WTC11 (cell line): ENCODE results near the gene SNX30. TPM values are rescaled to one million over a fixed set of nuclear protein-coding genes. Genes with fewer than 3 reads are reported as not detected.

Experiments
- ATAC-seq: fragments of 200-7000 bp; cut with Tn5 transposase; 2 replicates; pipeline ENCODE4 v1.10.0; 2021; ENCODE audit warnings: mild to moderate bottlenecking, moderate library complexity
- CTCF ChIA-PET: fragments of 300-600 bp; sonication (Branson Sonifier 250); formaldehyde crosslinking; loops from one replicate; lab custom pipeline; 2021; ENCODE audit warnings: antibody characterized with exemption; lab: Charles Lee
- POLR2A ChIA-PET: fragments of 350-600 bp; sonication (Branson Sonifier 250); formaldehyde crosslinking; loops from one replicate; lab custom pipeline; 2021; ENCODE audit warnings: antibody characterized with exemption; lab: Charles Lee
- DNase-seq: peaks from one replicate; pipeline ENCODE4 v3.0.0; 2021; ENCODE audit warnings: low spot score
- H3K27ac Mint-ChIP-seq: 2 replicates; pipeline ENCODE4 v1.8.0; 2021; ENCODE audit warnings: mixed read lengths
- H3K27me3 Mint-ChIP-seq: 2 replicates; pipeline ENCODE4 v1.8.0; 2021; ENCODE audit warnings: low read depth, mild to moderate bottlenecking, moderate library complexity, mixed read lengths
- H3K36me3 Mint-ChIP-seq: 2 replicates; pipeline ENCODE4 v1.8.0; 2021; ENCODE audit warnings: mixed read lengths
- H3K4me1 Mint-ChIP-seq: 2 replicates; pipeline ENCODE4 v1.8.0; 2022; ENCODE audit warnings: mixed read lengths
- H3K4me3 Mint-ChIP-seq: 2 replicates; pipeline ENCODE4 v1.8.0; 2021; ENCODE audit warnings: mild to moderate bottlenecking, moderate library complexity, mixed read lengths
- H3K9me3 Mint-ChIP-seq: 2 replicates; pipeline ENCODE4 v1.8.0; 2021; ENCODE audit warnings: mixed read lengths
- ATF2 ChIP-seq: sonication (generic); formaldehyde crosslinking; IDR thresholded peaks from 2 replicates; pipeline ENCODE4 v1.8.1; 2022; ENCODE audit warnings: low read depth, missing genetic modification reagents, borderline replicate concordance
- EMX1 ChIP-seq: fragments of 250-450 bp; sonication (Bioruptor Pico); IDR thresholded peaks from 2 replicates; pipeline ENCODE4 v1.8.0; 2021; ENCODE audit warnings: mild to moderate bottlenecking
- FOXJ3 ChIP-seq: sonication (generic); formaldehyde crosslinking; IDR thresholded peaks from 2 replicates; pipeline ENCODE4 v1.9.0; 2021; ENCODE audit warnings: missing genetic modification reagents, mild to moderate bottlenecking, borderline replicate concordance
- IRF1 ChIP-seq: sonication (generic); formaldehyde crosslinking; IDR thresholded peaks from 2 replicates; pipeline ENCODE4 v1.8.0; 2023; ENCODE audit warnings: missing genetic modification reagents
- NFE2L1 ChIP-seq: sonication (generic); formaldehyde crosslinking; IDR thresholded peaks from 2 replicates; pipeline ENCODE4 v1.8.1; 2023; ENCODE audit warnings: missing genetic modification reagents
- NR3C1 ChIP-seq: sonication (generic); formaldehyde crosslinking; conservative IDR thresholded peaks from 2 replicates; pipeline ENCODE4 v1.8.1; 2023; ENCODE audit warnings: low read depth, mild to moderate bottlenecking, missing genetic modification reagents
- ZNF219 ChIP-seq: sonication (generic); formaldehyde crosslinking; IDR thresholded peaks from 2 replicates; pipeline ENCODE4 v1.8.0; 2023; ENCODE audit warnings: missing genetic modification reagents, mild to moderate bottlenecking, borderline replicate concordance
- ZNF263 ChIP-seq: sonication (generic); formaldehyde crosslinking; IDR thresholded peaks from 2 replicates; pipeline ENCODE4 v1.8.1; 2022; ENCODE audit warnings: low read depth, mild to moderate bottlenecking, moderate library complexity, missing genetic modification reagents
- ZNF671 ChIP-seq: fragments of 250-450 bp; sonication (Bioruptor Pico); IDR thresholded peaks from 2 replicates; pipeline ENCODE4 v1.8.0; 2021; ENCODE audit warnings: mild to moderate bottlenecking
- total RNA-seq: library from RNA; stranded (reverse); gene quantifications from 3 replicates; pipeline ENCODE4 v1.2.3, GENCODE V29; 2021
- TF ChIP-seq, protein P1 (sequence below): sonication (generic); formaldehyde crosslinking; IDR thresholded peaks from 2 replicates; pipeline ENCODE4 v1.8.0; 2022; ENCODE audit warnings: missing genetic modification reagents
- TF ChIP-seq, protein P2 (sequence below): sonication (generic); formaldehyde crosslinking; IDR thresholded peaks from 2 replicates; pipeline ENCODE4 v1.8.0; 2022; ENCODE audit warnings: mild to moderate bottlenecking, missing genetic modification reagents
- TF ChIP-seq, protein P3 (sequence below): sonication (generic); formaldehyde crosslinking; IDR thresholded peaks from 2 replicates; pipeline ENCODE4 v1.8.1; 2023; ENCODE audit warnings: mild to moderate bottlenecking, moderate library complexity, missing genetic modification reagents
- TF ChIP-seq, protein P4 (sequence below): sonication (generic); formaldehyde crosslinking; IDR thresholded peaks from 2 replicates; pipeline ENCODE4 v1.8.1; 2022; ENCODE audit warnings: mild to moderate bottlenecking, moderate library complexity, missing genetic modification reagents
- TF ChIP-seq, protein P5 (sequence below): fragments of 250-450 bp; sonication (Bioruptor Pico); IDR thresholded peaks from 2 replicates; pipeline ENCODE4 v1.9.0; 2021; ENCODE audit warnings: moderate library complexity, mild to moderate bottlenecking, inconsistent platforms, borderline replicate concordance

SNX30 gene
- total RNA-seq, 1 experiment from 2014 or later: 13.4 TPM

- no peak for TF ChIP-seq NR3C1
- TF ChIP-seq NFE2L1 (CRISPR knock-in tag): no peak
- TF ChIP-seq ATF2 (CRISPR knock-in tag): no peak
- TF ChIP-seq, protein P1, sequence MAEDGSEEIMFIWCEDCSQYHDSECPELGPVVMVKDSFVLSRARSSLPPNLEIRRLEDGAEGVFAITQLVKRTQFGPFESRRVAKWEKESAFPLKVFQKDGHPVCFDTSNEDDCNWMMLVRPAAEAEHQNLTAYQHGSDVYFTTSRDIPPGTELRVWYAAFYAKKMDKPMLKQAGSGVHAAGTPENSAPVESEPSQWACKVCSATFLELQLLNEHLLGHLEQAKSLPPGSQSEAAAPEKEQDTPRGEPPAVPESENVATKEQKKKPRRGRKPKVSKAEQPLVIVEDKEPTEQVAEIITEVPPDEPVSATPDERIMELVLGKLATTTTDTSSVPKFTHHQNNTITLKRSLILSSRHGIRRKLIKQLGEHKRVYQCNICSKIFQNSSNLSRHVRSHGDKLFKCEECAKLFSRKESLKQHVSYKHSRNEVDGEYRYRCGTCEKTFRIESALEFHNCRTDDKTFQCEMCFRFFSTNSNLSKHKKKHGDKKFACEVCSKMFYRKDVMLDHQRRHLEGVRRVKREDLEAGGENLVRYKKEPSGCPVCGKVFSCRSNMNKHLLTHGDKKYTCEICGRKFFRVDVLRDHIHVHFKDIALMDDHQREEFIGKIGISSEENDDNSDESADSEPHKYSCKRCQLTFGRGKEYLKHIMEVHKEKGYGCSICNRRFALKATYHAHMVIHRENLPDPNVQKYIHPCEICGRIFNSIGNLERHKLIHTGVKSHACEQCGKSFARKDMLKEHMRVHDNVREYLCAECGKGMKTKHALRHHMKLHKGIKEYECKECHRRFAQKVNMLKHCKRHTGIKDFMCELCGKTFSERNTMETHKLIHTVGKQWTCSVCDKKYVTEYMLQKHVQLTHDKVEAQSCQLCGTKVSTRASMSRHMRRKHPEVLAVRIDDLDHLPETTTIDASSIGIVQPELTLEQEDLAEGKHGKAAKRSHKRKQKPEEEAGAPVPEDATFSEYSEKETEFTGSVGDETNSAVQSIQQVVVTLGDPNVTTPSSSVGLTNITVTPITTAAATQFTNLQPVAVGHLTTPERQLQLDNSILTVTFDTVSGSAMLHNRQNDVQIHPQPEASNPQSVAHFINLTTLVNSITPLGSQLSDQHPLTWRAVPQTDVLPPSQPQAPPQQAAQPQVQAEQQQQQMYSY (CRISPR knock-in tag): no peak
- TF ChIP-seq, protein P2, sequence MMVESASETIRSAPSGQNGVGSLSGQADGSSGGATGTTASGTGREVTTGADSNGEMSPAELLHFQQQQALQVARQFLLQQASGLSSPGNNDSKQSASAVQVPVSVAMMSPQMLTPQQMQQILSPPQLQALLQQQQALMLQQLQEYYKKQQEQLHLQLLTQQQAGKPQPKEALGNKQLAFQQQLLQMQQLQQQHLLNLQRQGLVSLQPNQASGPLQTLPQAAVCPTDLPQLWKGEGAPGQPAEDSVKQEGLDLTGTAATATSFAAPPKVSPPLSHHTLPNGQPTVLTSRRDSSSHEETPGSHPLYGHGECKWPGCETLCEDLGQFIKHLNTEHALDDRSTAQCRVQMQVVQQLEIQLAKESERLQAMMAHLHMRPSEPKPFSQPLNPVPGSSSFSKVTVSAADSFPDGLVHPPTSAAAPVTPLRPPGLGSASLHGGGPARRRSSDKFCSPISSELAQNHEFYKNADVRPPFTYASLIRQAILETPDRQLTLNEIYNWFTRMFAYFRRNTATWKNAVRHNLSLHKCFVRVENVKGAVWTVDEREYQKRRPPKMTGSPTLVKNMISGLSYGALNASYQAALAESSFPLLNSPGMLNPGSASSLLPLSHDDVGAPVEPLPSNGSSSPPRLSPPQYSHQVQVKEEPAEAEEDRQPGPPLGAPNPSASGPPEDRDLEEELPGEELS (CRISPR knock-in tag): no peak
- no peak for TF ChIP-seq ZNF263 (CRISPR knock-in tag)
- TF ChIP-seq IRF1: no peak
- no peak for TF ChIP-seq ZNF671 (CRISPR knock-in tag)
- TF ChIP-seq, protein P3, sequence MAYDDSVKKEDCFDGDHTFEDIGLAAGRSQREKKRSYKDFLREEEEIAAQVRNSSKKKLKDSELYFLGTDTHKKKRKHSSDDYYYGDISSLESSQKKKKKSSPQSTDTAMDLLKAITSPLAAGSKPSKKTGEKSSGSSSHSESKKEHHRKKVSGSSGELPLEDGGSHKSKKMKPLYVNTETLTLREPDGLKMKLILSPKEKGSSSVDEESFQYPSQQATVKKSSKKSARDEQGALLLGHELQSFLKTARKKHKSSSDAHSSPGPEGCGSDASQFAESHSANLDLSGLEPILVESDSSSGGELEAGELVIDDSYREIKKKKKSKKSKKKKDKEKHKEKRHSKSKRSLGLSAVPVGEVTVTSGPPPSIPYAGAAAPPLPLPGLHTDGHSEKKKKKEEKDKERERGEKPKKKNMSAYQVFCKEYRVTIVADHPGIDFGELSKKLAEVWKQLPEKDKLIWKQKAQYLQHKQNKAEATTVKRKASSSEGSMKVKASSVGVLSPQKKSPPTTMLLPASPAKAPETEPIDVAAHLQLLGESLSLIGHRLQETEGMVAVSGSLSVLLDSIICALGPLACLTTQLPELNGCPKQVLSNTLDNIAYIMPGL (CRISPR knock-in tag): no peak
- TF ChIP-seq FOXJ3: no peak
- TF ChIP-seq, protein P4, sequence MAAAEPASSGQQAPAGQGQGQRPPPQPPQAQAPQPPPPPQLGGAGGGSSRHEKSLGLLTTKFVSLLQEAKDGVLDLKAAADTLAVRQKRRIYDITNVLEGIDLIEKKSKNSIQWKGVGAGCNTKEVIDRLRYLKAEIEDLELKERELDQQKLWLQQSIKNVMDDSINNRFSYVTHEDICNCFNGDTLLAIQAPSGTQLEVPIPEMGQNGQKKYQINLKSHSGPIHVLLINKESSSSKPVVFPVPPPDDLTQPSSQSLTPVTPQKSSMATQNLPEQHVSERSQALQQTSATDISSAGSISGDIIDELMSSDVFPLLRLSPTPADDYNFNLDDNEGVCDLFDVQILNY: no peak
- TF ChIP-seq, protein P5, sequence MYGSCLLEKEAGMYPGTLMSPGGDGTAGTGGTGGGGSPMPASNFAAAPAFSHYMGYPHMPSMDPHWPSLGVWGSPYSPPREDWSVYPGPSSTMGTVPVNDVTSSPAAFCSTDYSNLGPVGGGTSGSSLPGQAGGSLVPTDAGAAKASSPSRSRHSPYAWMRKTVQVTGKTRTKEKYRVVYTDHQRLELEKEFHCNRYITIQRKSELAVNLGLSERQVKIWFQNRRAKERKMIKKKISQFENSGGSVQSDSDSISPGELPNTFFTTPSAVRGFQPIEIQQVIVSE (CRISPR knock-in tag): no peak
- TF ChIP-seq EMX1 (CRISPR knock-in tag): no peak
- no peak for TF ChIP-seq ZNF219 (CRISPR knock-in tag)
- Mint-ChIP-seq H3K4me1 (peaks cover 24% of the 10 kb centered on the region), H3K27ac (no peak overlapping the region), H3K4me3 (no peak overlapping the region), H3K36me3 (peaks cover 10% of the 10 kb centered on the region), H3K9me3 (peaks cover 5% of the 10 kb centered on the region; the same call in 1 of the 2 replicates), H3K27me3 (no peaks in the 10 kb centered on the region; the same call in 1 of the 2 replicates)
- CTCF ChIA-PET: no interaction called here
- no peak for DNase-seq
- POLR2A ChIA-PET: no interaction called here
- peak; percentile 52 for ATAC-seq
Measured at GRCh38 chr9:112872019-112872418, 121.5 kb downstream of the SNX30 start.
